Astrocyte of the cerebellum (primary cell): Measurements from ENCODE around the gene SMIM44.

Experiments used
- DNase-seq: peaks from one replicate; pipeline ENCODE4 v3.0.0-alpha.2; 2011; ENCODE audit warnings: low read depth
- H3K4me3 ChIP-seq: 2 replicates; pipeline ENCODE4 v1.5.1; 2011; ENCODE audit warnings: mild to moderate bottlenecking, low read depth, low read length, moderate library complexity
- in situ Hi-C: cut with HindIII; loops from 2 replicates; pipeline ENCODE4 v1.10.0; 2017; ENCODE audit warnings: low sequenced_read_pairs
- TF ChIP-seq, protein P1 (sequence below): IDR thresholded peaks from 2 replicates; pipeline ENCODE4 v1.5.1; 2012; ENCODE audit warnings: low read length, low read depth, moderate library complexity, mild to moderate bottlenecking; ENCODE audit errors: missing control alignments

SMIM44 gene

DNA sequence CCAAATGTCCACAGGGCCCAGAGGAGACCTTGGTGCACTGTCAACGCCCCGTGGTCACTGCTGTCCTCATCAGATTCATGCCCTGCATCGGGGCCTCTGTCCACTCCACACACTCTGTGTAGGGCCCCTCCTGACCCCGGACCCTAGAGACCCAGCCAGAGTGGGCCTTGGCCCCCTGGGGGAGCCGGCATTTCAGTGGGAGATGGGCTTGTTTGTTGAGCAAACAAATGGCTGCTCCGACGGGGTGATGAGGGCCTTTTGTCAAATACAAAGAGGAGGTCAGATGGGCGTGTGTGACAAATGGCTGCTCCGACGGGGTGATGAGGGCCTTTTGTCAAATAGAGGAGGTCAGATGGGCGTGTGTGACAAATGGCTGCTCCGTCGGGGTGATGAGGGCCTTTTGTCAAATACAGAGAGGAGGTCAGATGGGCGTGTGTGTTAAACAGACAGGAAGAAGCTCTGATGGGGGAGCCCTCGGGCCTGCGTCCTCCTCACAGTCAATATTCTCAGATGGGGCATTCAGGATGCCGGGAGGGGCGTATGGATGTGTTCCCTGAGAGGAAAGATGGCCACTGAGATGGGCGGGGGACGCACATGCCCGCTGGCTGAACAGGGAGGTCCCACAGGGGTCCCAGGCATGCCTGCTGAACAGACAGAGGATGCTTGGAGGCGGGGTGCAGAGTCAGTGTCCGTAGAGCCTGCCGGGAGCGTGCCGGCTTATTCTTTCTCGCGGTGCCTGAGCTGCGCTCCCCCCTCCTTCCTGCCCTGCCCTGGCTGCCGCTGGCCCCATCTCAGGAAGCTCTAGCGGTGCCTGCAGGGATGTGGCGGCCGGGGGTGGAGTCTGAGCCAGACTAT lies 39.2 kb downstream of the SMIM44 start:
- TF ChIP-seq, protein P1, sequence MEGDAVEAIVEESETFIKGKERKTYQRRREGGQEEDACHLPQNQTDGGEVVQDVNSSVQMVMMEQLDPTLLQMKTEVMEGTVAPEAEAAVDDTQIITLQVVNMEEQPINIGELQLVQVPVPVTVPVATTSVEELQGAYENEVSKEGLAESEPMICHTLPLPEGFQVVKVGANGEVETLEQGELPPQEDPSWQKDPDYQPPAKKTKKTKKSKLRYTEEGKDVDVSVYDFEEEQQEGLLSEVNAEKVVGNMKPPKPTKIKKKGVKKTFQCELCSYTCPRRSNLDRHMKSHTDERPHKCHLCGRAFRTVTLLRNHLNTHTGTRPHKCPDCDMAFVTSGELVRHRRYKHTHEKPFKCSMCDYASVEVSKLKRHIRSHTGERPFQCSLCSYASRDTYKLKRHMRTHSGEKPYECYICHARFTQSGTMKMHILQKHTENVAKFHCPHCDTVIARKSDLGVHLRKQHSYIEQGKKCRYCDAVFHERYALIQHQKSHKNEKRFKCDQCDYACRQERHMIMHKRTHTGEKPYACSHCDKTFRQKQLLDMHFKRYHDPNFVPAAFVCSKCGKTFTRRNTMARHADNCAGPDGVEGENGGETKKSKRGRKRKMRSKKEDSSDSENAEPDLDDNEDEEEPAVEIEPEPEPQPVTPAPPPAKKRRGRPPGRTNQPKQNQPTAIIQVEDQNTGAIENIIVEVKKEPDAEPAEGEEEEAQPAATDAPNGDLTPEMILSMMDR, result no peak

GRCh38 chr19:3442487-3443071 lies 40.7 kb downstream of the SMIM44 start:
- no peak for DNase-seq
- in situ Hi-C loops, result no loop called here
- TF ChIP-seq, protein P1, result no peak
- no peak overlapping the region for H3K4me3 ChIP-seq

More for the DNA sequence above, 39.2 kb downstream of the SMIM44 start:
- in situ Hi-C loops, result no loop called here
- DNase-seq, result no peak
- H3K4me3 ChIP-seq, result no peak overlapping the region

DNA sequence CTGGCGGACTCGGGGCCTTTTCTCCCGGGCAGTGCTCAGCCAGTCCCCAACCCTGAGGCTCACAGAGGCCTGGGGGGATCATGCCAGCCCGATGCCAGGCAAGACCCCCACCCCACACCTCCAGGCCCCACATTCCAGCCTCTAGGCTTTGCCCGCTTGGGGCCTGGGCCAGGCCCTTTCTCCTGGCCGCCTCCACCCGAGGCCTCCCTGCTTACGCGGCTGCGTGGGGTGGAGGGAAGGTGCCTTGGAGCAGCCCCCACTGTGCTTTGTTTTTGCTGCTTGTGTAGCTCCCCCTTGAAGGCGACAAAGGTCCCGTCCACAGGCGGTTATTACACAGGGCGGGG lies 41.3 kb downstream of the SMIM44 start:
- DNase-seq, result no peak
- TF ChIP-seq, protein P1, result no peak
- in situ Hi-C loops, result no loop called here
- no peak overlapping the region for H3K4me3 ChIP-seq

- TF ChIP-seq, protein P1, result no peak
- no peak overlapping the region for H3K4me3 ChIP-seq
- no peak for DNase-seq
- in situ Hi-C loops, result no loop called here
Measured at GRCh38 chr19:3441089-3441985, 41.9 kb downstream of the SMIM44 start.

DNA sequence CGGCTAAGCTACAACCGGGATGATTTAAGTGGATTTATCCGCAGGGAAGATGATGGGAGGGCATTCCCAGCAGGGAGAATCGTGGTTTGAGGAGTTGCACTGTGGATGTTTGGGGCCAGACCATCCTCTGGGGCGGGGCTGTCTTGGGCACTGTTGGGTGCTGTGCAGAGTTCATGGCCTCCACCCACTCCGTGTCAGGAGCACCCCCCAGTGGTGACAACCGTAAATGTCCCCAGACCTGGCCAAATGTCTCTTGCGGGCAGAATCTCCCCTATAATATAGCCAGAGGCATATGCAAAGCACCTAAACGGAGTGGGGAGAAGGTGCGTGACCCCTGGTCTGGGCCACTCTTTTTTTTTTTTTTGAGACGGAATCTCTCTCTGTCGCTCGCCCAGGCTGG lies 43.2 kb downstream of the SMIM44 start:
- no peak overlapping the region for H3K4me3 ChIP-seq
- TF ChIP-seq, protein P1, result peak; percentile 39
- in situ Hi-C loops, result no loop called here
- DNase-seq, result no peak

GRCh38 chr19:3434630-3435553 lies 48.3 kb downstream of the SMIM44 start:
- TF ChIP-seq, protein P1, result no peak
- in situ Hi-C loops, result no loop called here
- H3K4me3 ChIP-seq, result peak overlapping the region; percentile 41

More at GRCh38 chr19:3434630-3435553, 48.3 kb downstream of the SMIM44 start:
- DNase-seq, result peak; percentile 85
